GM23338 (cell line): ENCODE measurements around the gene TMEM214. TPM values are rescaled to one million over a fixed set of nuclear protein-coding genes. Genes with fewer than 3 reads are reported as not detected.

Source experiments
- ATAC-seq: fragments of 200-7000 bp; cut with Tn5 transposase; 3 replicates; pipeline ENCODE4 v1.9.1; 2020
- DNase-seq: peaks from one replicate; pipeline ENCODE4 v3.0.0-alpha.2; 2015; ENCODE audit warnings: low spot score
- H2AFZ ChIP-seq: fragments of 200-600 bp; sonication (generic); 2 replicates; pipeline ENCODE4 v1.8.0; 2016; ENCODE audit warnings: antibody characterized with exemption, mild to moderate bottlenecking, moderate library complexity
- H3F3A ChIP-seq: fragments of 200-600 bp; sonication (generic); replicated peaks from 2 replicates; pipeline ENCODE4 v1.8.0; 2017; ENCODE audit warnings: antibody characterized with exemption, mixed run types, low read depth
- H3K27ac ChIP-seq: fragments of 200-600 bp; sonication (generic); 2 replicates; pipeline ENCODE4 v1.6.1; 2016; ENCODE audit warnings: low read depth
- H3K27me3 ChIP-seq: fragments of 200-600 bp; sonication (generic); 2 replicates; pipeline ENCODE4 v1.8.0; 2016; ENCODE audit warnings: mild to moderate bottlenecking, mixed run types, moderate library complexity; ENCODE audit not compliant: insufficient read depth
- H3K36me3 ChIP-seq: fragments of 200-600 bp; sonication (generic); 2 replicates; pipeline ENCODE4 v1.8.0; 2016; ENCODE audit warnings: mild to moderate bottlenecking; ENCODE audit not compliant: insufficient read depth
- H3K4me1 ChIP-seq: fragments of 200-600 bp; sonication (generic); 2 replicates; pipeline ENCODE4 v1.8.0; 2016; ENCODE audit warnings: mild to moderate bottlenecking, moderate library complexity; ENCODE audit not compliant: insufficient read depth
- H3K4me2 ChIP-seq: fragments of 200-600 bp; sonication (generic); 2 replicates; pipeline ENCODE4 v1.7.1; 2017; ENCODE audit warnings: mixed run types
- H3K4me3 ChIP-seq: fragments of 200-600 bp; sonication (generic); 2 replicates; pipeline ENCODE4 v1.6.1; 2016; ENCODE audit warnings: mixed run types
- H3K79me2 ChIP-seq: fragments of 200-600 bp; sonication (generic); replicated peaks from 2 replicates; pipeline ENCODE4 v1.8.0; 2017; ENCODE audit warnings: mild to moderate bottlenecking; ENCODE audit not compliant: insufficient read depth
- H3K9me2 ChIP-seq: fragments of 200-600 bp; sonication (generic); 2 replicates; pipeline ENCODE4 v1.8.0; 2017; ENCODE audit not compliant: insufficient read depth
- H4K20me1 ChIP-seq: fragments of 200-600 bp; sonication (generic); replicated peaks from 2 replicates; pipeline ENCODE4 v1.8.0; 2017; ENCODE audit warnings: mild to moderate bottlenecking; ENCODE audit not compliant: insufficient read depth
- H3K27ac Mint-ChIP-seq: 2 replicates; pipeline ENCODE4 v1.8.0; 2020; ENCODE audit warnings: inconsistent platforms, mild to moderate bottlenecking, moderate library complexity, mixed read lengths
- H3K27me3 Mint-ChIP-seq: 3 replicates; pipeline ENCODE4 v1.8.0; 2022; ENCODE audit warnings: low read depth, mild to moderate bottlenecking, moderate library complexity, mixed read lengths, inconsistent platforms; ENCODE audit not compliant: insufficient read depth, poor library complexity
- H3K36me3 Mint-ChIP-seq: 3 replicates; pipeline ENCODE4 v1.8.0; 2021; ENCODE audit warnings: low read depth, mild to moderate bottlenecking, inconsistent platforms, moderate library complexity, mixed read lengths
- H3K4me1 Mint-ChIP-seq: 3 replicates; pipeline ENCODE4 v1.8.0; 2020; ENCODE audit warnings: mild to moderate bottlenecking, inconsistent platforms, mixed read lengths
- H3K4me3 Mint-ChIP-seq: 3 replicates; pipeline ENCODE4 v1.8.0; 2021; ENCODE audit warnings: moderate library complexity, mild to moderate bottlenecking, inconsistent platforms, mixed read lengths
- H3K9me3 Mint-ChIP-seq: 3 replicates; pipeline ENCODE4 v1.8.0; 2020; ENCODE audit warnings: moderate library complexity, mild to moderate bottlenecking, inconsistent platforms, mixed read lengths
- CREB1 ChIP-seq: fragments of 250-450 bp; sonication (Bioruptor Pico); IDR thresholded peaks from 2 replicates; pipeline ENCODE4 v1.5.0; 2020; ENCODE audit warnings: low read depth, mild to moderate bottlenecking, moderate library complexity
- CTCF ChIP-seq, 2 experiments: fragments of 200-600 bp in 1 of 2; sonication (generic) in 1 of 2; conservative IDR thresholded peaks; 2 replicates each; pipeline versions ENCODE4 v1.5.1 to v1.6.1; 2016 to 2017; ENCODE audit warnings: antibody characterized with exemption in 2 of 2, low read depth in 2 of 2, mild to moderate bottlenecking in 2 of 2, moderate library complexity in 1 of 2
- ETS1 ChIP-seq: IDR thresholded peaks from 2 replicates; pipeline ENCODE4 v1.6.1; 2016; ENCODE audit warnings: antibody characterized with exemption
- EZH2 ChIP-seq: fragments of 200-600 bp; sonication (generic); IDR thresholded peaks from one replicate; pipeline ENCODE4 v1.8.0; 2017; ENCODE audit warnings: antibody characterized with exemption, mild to moderate bottlenecking, low read depth; ENCODE audit not compliant: unreplicated experiment
- EZH2phosphoT487 ChIP-seq: fragments of 200-600 bp; sonication (generic); IDR thresholded peaks from one replicate; pipeline ENCODE4 v1.8.1; 2018; ENCODE audit warnings: antibody characterized with exemption; ENCODE audit not compliant: unreplicated experiment
- JUNB ChIP-seq: IDR thresholded peaks from one replicate; pipeline ENCODE4 v1.6.1; 2016; ENCODE audit warnings: antibody characterized with exemption; ENCODE audit not compliant: unreplicated experiment
- NANOG ChIP-seq: IDR thresholded peaks from 2 replicates; pipeline ENCODE4 v1.6.1; 2016; ENCODE audit warnings: antibody characterized with exemption, borderline replicate concordance
- POLR2AphosphoS5 ChIP-seq: IDR thresholded peaks from 2 replicates; pipeline ENCODE4 v1.6.1; 2016; ENCODE audit warnings: antibody characterized with exemption, low read depth
- REST ChIP-seq: IDR thresholded peaks from one replicate; pipeline ENCODE4 v1.6.1; 2018; ENCODE audit warnings: antibody characterized with exemption; ENCODE audit not compliant: unreplicated experiment
- STAT1 ChIP-seq: IDR thresholded peaks from one replicate; pipeline ENCODE4 v1.6.1; 2016; ENCODE audit warnings: antibody characterized with exemption; ENCODE audit not compliant: unreplicated experiment
- ZNF114 ChIP-seq: fragments of 250-450 bp; sonication (Bioruptor Pico); IDR thresholded peaks from 2 replicates; pipeline ENCODE4 v1.5.0; 2020; ENCODE audit warnings: mild to moderate bottlenecking, moderate library complexity
- ZNF331 ChIP-seq: fragments of 250-450 bp; sonication (Bioruptor Pico); IDR thresholded peaks from 2 replicates; pipeline ENCODE4 v1.5.0; 2020; ENCODE audit warnings: low read depth, mild to moderate bottlenecking, moderate library complexity
- ZNF462 ChIP-seq: fragments of 250-450 bp; sonication (Bioruptor Pico); IDR thresholded peaks from 2 replicates; pipeline ENCODE4 v1.5.0; 2020; ENCODE audit warnings: mild to moderate bottlenecking, moderate library complexity
- polyA plus RNA-seq: library from polyadenylated mRNA; unstranded; fragments of >200 nt; fragmentation: Nextera tagmentation; extraction: Ambion mirVana; gene quantifications from 2 replicates; pipeline ENCODE4 v1.2.1, GENCODE V29; 2016
- total RNA-seq: library from RNA; depleted of rRNA; stranded (reverse); fragments of >200 nt; shearing (Covaris generic); gene quantifications from 2 replicates; pipeline ENCODE4 v1.2.3, GENCODE V29; 2014

The TMEM214 gene
- total and polyA plus RNA-seq, 2 experiments from 2014 or later = 18.4 to 36.5 TPM

GRCh38 chr2:26985807-26986206 lies 47.0 kb upstream of the TMEM214 start:
- DNase-seq (no peak), ATAC-seq (no peak)
- no peak overlapping the region for H3K4me3 ChIP-seq
- H3K36me3 Mint-ChIP-seq = no peaks in the 10 kb centered on the region
- peaks cover 2% of the 10 kb centered on the region; the same call in 2 of the 3 replicates for H3K4me1 Mint-ChIP-seq
- no peak overlapping the region for H3K27ac ChIP-seq
- H3K27ac Mint-ChIP-seq = no peak overlapping the region
- peaks cover 1% of the 10 kb centered on the region for H3K27me3 Mint-ChIP-seq
- no peak overlapping the region for H2AFZ ChIP-seq
- H4K20me1 ChIP-seq = no peaks in the 10 kb centered on the region; the same call in 1 of the 2 replicates
- no peaks in the 10 kb centered on the region for H3K27me3 ChIP-seq
- H3F3A ChIP-seq = no peaks in the 10 kb centered on the region
- H3K9me2 ChIP-seq = no peaks in the 10 kb centered on the region
- H3K9me3 Mint-ChIP-seq = no peaks in the 10 kb centered on the region
- TF ChIP-seq STAT1 (no peak), EZH2 (no peak), REST (no peak), POLR2AphosphoS5 (no peak), EZH2phosphoT487 (no peak), ETS1 (no peak), ZNF462 (CRISPR knock-in tag) (no peak), ZNF114 (CRISPR knock-in tag) (no peak), CREB1 (CRISPR knock-in tag) (no peak), JUNB (no peak), ZNF331 (CRISPR knock-in tag) (no peak), NANOG (no peak), CTCF (conservative IDR thresholded peaks at IDR 0.05; ENCODE audit: low read depth in 2 of 2) (no peak)
- no peaks in the 10 kb centered on the region for H3K4me1 ChIP-seq
- no peak overlapping the region for H3K4me2 ChIP-seq
- H3K79me2 ChIP-seq = no peaks in the 10 kb centered on the region
- H3K36me3 ChIP-seq = no peaks in the 10 kb centered on the region
- no peak overlapping the region for H3K4me3 Mint-ChIP-seq
